WTC11 (cell line): Measurements from ENCODE around the gene GNPDA2.

Experiments
- CBFB ChIP-seq: sonication (generic); formaldehyde crosslinking; IDR thresholded peaks from 2 replicates; pipeline ENCODE4 v1.8.1; 2022; ENCODE audit warnings: mild to moderate bottlenecking, low read depth, missing genetic modification reagents
- JUN ChIP-seq: sonication (generic); formaldehyde crosslinking; IDR thresholded peaks from 2 replicates; pipeline ENCODE4 v1.8.0; 2023; ENCODE audit warnings: mild to moderate bottlenecking, missing genetic modification reagents
- RELA ChIP-seq: sonication (generic); formaldehyde crosslinking; IDR thresholded peaks from 2 replicates; pipeline ENCODE4 v1.8.1; 2022; ENCODE audit warnings: missing genetic modification reagents, mild to moderate bottlenecking, borderline replicate concordance
- TEAD4 ChIP-seq: sonication (generic); formaldehyde crosslinking; IDR thresholded peaks from 2 replicates; pipeline ENCODE4 v1.8.0; 2022; ENCODE audit warnings: mild to moderate bottlenecking, missing genetic modification reagents
- ZNF416 ChIP-seq: fragments of 250-450 bp; sonication (Bioruptor Pico); IDR thresholded peaks from 2 replicates; pipeline ENCODE4 v1.9.0; 2021; ENCODE audit warnings: mild to moderate bottlenecking, inconsistent platforms
- ZNF423 ChIP-seq: fragments of 250-450 bp; sonication (Bioruptor Pico); IDR thresholded peaks from 2 replicates; pipeline ENCODE4 v2.1.2; 2022; ENCODE audit warnings: mild to moderate bottlenecking, moderate library complexity
- TF ChIP-seq, protein P1 (sequence below): fragments of 200-600 bp; IDR thresholded peaks from 2 replicates; pipeline ENCODE4 v1.8.0; 2022; ENCODE audit warnings: antibody characterized with exemption
- TF ChIP-seq, protein P2 (sequence below): sonication (generic); formaldehyde crosslinking; IDR thresholded peaks from 2 replicates; pipeline ENCODE4 v1.8.0; 2023; ENCODE audit warnings: missing genetic modification reagents
- TF ChIP-seq, protein P3 (sequence below): sonication (generic); formaldehyde crosslinking; IDR thresholded peaks from 2 replicates; pipeline ENCODE4 v1.8.1; 2023; ENCODE audit warnings: mild to moderate bottlenecking, moderate library complexity, missing genetic modification reagents
- TF ChIP-seq, protein P4 (sequence below): sonication (generic); formaldehyde crosslinking; IDR thresholded peaks from 2 replicates; pipeline ENCODE4 v1.8.0; 2022; ENCODE audit warnings: mild to moderate bottlenecking, missing genetic modification reagents

DNA sequence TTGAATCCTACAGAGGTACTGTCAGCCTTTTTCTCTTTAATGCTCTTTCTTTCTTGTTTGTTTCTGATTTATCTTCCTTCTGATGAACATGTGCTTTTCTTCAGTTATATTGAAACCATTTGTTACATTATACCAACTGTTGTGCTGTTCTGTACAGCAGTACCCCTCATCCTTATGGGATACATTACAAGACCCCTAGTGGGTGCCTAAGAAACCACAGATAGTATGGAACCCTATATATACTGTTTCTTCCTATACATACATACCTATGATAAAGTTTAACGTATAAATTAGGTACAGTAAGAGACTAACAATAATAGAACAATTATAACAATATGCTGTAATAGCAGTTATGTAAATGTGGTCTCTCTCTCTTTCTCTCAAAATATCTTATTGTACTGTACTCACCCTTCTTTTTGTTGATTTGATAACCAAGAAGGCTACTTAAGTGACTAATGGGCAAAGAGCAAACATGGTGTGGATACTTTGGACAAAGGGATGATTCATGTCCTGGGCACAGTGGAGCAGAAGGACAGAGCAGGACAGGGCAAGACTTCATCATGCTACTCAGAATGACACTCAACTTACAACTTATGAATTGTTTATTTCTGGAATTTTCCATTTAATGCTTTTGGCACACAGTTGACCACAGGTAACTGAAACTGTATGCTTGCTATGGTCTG lies 64.3 kb downstream of the GNPDA2 start:
- TF ChIP-seq, protein P1, sequence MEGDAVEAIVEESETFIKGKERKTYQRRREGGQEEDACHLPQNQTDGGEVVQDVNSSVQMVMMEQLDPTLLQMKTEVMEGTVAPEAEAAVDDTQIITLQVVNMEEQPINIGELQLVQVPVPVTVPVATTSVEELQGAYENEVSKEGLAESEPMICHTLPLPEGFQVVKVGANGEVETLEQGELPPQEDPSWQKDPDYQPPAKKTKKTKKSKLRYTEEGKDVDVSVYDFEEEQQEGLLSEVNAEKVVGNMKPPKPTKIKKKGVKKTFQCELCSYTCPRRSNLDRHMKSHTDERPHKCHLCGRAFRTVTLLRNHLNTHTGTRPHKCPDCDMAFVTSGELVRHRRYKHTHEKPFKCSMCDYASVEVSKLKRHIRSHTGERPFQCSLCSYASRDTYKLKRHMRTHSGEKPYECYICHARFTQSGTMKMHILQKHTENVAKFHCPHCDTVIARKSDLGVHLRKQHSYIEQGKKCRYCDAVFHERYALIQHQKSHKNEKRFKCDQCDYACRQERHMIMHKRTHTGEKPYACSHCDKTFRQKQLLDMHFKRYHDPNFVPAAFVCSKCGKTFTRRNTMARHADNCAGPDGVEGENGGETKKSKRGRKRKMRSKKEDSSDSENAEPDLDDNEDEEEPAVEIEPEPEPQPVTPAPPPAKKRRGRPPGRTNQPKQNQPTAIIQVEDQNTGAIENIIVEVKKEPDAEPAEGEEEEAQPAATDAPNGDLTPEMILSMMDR: no peak
- TF ChIP-seq ZNF423 (CRISPR knock-in tag) (no peak), CBFB (CRISPR knock-in tag) (no peak), TEAD4 (no peak), ZNF416 (CRISPR knock-in tag) (no peak), RELA (CRISPR knock-in tag) (no peak), JUN (CRISPR knock-in tag) (no peak)
- TF ChIP-seq, protein P2, sequence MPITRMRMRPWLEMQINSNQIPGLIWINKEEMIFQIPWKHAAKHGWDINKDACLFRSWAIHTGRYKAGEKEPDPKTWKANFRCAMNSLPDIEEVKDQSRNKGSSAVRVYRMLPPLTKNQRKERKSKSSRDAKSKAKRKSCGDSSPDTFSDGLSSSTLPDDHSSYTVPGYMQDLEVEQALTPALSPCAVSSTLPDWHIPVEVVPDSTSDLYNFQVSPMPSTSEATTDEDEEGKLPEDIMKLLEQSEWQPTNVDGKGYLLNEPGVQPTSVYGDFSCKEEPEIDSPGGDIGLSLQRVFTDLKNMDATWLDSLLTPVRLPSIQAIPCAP: no peak
- TF ChIP-seq, protein P3, sequence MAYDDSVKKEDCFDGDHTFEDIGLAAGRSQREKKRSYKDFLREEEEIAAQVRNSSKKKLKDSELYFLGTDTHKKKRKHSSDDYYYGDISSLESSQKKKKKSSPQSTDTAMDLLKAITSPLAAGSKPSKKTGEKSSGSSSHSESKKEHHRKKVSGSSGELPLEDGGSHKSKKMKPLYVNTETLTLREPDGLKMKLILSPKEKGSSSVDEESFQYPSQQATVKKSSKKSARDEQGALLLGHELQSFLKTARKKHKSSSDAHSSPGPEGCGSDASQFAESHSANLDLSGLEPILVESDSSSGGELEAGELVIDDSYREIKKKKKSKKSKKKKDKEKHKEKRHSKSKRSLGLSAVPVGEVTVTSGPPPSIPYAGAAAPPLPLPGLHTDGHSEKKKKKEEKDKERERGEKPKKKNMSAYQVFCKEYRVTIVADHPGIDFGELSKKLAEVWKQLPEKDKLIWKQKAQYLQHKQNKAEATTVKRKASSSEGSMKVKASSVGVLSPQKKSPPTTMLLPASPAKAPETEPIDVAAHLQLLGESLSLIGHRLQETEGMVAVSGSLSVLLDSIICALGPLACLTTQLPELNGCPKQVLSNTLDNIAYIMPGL (CRISPR knock-in tag): no peak
- TF ChIP-seq, protein P4, sequence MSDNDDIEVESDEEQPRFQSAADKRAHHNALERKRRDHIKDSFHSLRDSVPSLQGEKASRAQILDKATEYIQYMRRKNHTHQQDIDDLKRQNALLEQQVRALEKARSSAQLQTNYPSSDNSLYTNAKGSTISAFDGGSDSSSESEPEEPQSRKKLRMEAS (CRISPR knock-in tag): no peak
